ENCODE measurements around the gene IL4. TPM values are rescaled to one million over a fixed set of nuclear protein-coding genes. Genes with fewer than 3 reads are reported as not detected.
"Not testable (repeated sequence)": the region's sequence is repeated elsewhere in the genome, so short reads cannot be mapped to it uniquely, and the experiment has no call there.

IL4 gene
- polyA plus RNA-seq (2013, experiment 1 of 2; ENCODE audit: insufficient read length) = not detected
- polyA plus RNA-seq (2013, experiment 2 of 2; ENCODE audit: insufficient read length) = not detected

DNA sequence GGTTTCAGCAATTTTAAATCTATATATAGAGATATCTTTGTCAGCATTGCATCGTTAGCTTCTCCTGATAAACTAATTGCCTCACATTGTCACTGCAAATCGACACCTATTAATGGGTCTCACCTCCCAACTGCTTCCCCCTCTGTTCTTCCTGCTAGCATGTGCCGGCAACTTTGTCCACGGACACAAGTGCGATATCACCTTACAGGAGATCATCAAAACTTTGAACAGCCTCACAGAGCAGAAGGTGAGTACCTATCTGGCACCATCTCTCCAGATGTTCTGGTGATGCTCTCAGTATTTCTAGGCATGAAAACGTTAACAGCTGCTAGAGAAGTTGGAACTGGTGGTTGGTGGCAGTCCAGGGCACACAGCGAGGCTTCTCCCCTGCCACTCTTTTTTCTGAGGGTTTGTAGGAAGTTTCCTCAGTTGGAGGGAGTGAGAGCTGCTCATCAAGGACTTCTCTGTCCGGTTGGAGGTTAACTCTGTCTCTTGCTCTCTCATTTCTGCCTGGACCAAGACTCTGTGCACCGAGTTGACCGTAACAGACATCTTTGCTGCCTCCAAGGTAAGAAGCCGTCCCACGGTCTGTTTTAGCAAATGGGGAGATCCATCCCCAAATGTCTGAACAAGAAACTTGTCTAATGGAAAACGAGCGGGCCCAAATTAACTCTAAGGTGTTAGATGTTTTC is at the start of gene IL4:
Gene IL4 (plus strand): TSS at position 51 of the 692 bp plus-strand sequence. CDS start 62 bp downstream, at position 113.
- DNase-seq = no peak

DNA sequence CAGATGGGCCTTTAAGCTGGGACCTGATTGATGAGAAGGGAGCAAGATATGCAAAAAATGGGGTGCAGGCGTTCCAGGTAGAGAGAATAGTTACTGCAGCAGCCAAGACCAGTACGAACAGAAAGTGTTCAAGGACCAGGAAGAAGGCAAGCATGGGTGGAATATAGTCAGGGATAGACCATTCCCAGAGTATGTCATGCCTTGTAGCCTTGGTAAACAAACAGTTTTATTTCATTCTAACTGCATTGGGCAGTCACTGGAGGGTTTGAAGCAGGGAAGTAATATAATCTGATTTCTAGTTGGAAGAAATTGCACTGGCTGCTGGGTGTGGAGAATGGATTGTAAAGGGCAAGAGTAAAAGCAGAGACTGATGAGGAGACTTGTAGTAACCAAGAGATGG is 46.3 kb upstream of the IL4 start:
- DNase-seq = no peak

GRCh38 chr5:132628814-132629213 is 45.0 kb upstream of the IL4 start:
- no peak for DNase-seq

- no peak for DNase-seq
Observed at GRCh38 chr5:132629230-132629944, 44.4 kb upstream of the IL4 start.

- not testable (repeated sequence) for DNase-seq
Observed at GRCh38 chr5:132633587-132633986, 40.2 kb upstream of the IL4 start.

DNA sequence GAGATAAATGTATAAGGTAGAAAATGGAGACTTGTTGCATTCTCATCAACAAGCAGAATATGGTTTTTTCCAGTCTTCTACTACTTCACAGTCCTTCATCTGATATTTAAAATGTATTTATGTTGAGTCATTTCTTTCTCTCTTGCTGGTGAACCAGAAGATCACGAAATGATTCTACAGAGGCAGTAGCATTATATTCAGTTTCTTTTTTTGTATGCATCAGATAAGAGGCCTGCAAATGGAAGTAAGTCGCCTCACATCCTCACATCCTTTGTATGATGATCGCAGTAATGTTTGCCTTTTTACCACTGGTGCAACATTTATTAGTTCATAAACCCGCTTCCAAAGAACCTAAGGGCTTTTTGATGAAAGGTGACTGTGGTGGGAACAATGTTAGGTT is 37.9 kb upstream of the IL4 start:
- DNase-seq = no peak

DNA sequence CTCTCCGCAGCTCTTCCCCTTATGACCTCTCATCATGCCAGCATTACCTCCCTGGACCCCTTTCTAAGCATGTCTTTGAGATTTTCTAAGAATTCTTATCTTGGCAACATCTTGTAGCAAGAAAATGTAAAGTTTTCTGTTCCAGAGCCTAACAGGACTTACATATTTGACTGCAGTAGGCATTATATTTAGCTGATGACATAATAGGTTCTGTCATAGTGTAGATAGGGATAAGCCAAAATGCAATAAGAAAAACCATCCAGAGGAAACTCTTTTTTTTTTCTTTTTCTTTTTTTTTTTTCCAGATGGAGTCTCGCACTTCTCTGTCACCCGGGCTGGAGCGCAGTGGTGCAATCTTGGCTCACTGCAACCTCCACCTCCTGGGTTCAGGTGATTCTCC is 36.5 kb upstream of the IL4 start:
- DNase-seq = no peak

DNA sequence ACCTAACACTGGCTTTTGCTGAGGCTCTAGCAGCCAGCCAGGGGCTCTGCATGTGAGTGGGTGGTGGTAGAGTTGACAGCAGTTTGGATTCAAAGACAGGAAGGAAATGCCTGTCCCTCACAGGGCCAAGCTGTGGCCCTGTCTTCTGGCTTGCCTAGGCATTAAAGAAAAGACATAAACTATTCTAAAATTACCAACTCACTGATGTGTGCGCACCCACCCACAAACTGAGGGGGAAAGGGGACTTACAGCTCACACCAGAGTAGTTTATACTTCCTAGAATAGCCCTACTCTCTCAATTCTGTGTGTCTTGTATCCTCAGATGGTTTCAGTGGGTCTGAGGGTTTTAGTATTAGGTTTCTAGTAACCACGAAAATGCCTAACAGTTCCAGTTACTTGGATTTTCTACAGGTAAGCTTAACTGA is 34.1 kb upstream of the IL4 start:
- no peak for DNase-seq

DNA sequence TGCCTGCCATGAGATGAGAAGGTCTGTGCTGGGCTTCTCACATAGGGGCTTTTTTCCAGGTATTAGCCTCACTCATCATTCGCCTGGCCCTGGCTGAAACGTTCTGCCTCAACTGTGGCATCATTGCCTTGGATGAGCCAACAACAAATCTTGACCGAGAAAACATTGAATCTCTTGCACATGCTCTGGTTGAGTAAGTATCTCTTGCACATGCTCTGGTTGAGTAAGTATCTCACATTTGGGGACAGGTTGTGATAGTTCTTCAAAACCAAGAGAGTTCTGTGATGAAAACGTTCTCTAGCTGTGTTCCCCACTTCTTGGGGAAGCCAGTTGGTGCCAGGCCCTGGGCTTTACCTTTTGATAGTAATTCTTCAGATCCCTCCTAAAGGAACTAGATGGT is 33.2 kb upstream of the IL4 start:
- DNase-seq = no peak

DNA sequence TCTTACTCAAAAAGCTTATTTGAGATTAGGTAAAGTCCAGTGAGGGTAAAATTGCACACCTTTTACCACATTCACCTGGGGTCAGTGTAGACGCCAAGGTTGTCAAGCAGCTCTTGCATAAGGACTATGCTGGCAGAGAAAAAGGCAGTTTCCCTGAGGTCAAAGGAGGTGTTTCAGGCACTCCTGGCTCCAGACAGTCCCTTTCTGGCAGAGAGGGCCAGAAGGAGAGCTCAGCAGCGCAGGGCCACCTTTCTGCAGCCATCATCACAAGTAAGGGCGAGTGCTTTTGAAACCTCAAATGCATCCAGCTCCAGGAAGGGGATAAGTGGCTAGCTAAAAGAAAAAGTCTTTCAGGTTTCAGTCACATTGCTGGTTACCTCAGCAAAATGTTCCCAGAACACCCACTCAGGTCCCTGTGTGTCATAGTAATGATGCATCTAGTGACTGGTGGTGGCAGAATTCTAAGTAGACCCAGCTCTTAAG is 32.5 kb upstream of the IL4 start:
- DNase-seq = no peak

- DNase-seq = no peak
Observed at GRCh38 chr5:132641841-132642240, 31.9 kb upstream of the IL4 start.

- no peak for DNase-seq
Observed at GRCh38 chr5:132644177-132644576, 29.6 kb upstream of the IL4 start.

- no peak for DNase-seq
Observed at GRCh38 chr5:132646583-132647266, 27.1 kb upstream of the IL4 start.

- no peak for DNase-seq
Observed at GRCh38 chr5:132647473-132647872, 26.3 kb upstream of the IL4 start.

- no peak for DNase-seq
Observed at GRCh38 chr5:132648355-132648754, 25.4 kb upstream of the IL4 start.

DNA sequence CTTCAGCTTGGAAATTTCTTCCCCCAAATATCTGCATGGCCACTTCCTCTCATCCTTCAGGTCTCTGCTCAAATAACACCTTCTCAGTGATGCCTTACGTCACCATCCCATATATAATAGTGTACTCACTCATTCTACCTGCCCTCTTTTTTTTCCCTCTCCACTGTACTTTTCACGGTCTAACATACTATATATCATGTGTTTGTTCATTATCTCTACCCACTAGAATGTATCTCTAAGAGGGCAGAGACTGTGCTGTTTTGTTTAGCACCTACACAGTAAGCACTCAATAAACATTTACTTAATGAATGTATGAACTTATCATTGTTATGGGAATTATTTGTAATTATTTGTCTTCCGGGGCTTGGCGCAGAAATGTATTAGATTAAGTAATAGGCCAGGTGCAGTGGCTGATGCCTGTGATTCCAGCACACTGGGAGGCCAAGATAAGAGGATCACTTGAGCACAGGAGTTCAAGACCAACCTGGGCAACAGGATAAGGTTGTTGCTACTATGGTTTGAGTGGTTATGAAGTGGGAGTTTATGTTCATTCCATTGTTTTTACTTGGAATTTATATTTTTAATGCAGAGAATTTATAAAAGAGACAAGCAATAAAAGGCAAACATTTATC is 21.8 kb upstream of the IL4 start:
- DNase-seq = no peak

DNA sequence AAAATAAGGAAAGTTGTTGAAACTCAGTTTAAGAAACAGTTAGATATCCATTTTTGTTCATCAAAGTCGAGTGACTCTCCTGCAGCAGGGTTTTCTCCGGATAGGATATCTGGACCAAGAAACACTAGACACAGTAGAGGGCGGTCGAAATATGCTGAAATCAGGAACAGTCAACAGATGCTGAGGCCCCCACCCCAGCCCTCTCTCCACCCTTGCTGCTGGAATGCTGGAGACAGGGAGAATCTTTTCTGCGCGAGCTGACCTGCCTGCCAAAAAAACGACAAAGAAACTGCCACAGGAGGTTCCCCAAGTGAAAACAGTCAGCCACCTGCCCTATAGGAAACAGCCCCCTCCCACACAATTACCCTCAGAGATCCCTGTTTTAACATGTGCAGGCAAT is 20.1 kb upstream of the IL4 start:
- DNase-seq = no peak

GRCh38 chr5:132655821-132656773 is 17.7 kb upstream of the IL4 start:
- DNase-seq = peak; percentile 35

DNA sequence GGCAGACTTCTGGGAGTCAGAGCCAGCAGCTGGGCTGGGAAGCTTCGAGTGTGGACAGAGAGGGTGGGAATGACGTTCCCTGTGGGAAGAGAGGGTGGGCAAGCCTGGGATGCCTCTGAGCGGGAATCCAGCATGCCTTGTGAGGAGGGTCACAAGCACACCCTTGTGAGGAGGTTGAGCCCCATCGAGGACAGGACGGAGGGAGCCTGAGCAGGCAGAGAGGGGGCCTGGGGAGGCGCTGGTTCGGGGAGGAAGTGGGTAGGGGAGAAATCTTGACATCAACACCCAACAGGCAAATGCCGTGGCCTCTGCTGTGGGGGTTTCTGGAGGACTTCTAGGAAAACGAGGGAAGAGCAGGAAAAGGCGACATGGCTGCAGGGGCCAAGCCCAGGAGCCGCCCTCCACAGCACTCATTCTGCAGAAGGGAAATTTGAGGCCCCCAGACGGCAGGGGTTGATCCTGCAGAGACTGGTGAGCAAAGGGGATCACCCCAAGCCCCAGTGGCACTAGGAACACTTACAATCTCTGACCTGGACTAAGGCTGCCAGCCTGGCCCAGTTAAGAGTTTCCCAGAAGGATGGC is 16.9 kb upstream of the IL4 start:
- DNase-seq = no peak

DNA sequence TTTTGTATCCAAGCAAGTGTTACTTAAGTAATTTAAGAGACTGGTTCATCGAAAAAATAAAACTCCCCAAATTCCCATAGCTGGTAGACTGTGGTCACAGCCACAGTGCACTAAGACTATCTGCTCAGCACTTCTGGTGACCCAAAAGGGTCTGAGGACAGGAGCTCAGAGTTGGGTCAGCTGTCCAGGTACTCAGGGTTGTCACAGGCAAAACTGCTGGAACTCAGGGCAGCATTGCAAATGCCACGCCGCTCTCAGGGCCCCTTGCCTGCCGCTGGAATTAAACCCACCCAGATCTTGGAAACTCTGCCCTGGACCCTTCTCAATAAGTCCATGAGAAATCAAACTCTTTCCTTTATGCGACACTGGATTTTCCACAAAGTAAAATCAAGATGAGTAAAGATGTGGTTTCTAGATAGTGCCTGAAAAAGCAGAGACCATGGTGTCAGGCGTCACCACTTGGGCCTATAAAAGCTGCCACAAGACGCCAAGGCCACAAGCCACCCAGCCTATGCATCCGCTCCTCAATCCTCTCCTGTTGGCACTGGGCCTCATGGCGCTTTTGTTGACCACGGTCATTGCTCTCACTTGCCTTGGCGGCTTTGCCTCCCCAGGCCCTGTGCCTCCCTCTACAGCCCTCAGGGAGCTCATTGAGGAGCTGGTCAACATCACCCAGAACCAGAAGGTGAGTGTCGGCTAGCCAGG is 16.0 kb upstream of the IL4 start, which contains the start of gene IL13:
Gene IL13 (plus strand): TSS at position 498 of the 705 bp plus-strand sequence. CDS start 14 bp downstream, at position 512.
- DNase-seq = no peak

All from fibroblast of skin of back (primary cell).